ENCODE results near the gene ALG9. TPM values are rescaled to one million over a fixed set of nuclear protein-coding genes. Genes with fewer than 3 reads are reported as not detected.
"Not testable (repeated sequence)": the region's sequence is repeated elsewhere in the genome, so short reads cannot be mapped to it uniquely, and the experiment has no call there.

Gene ALG9
- polyA plus RNA-seq, 3 donors = 42.2 to 50.3 (median 48.3) TPM

DNA sequence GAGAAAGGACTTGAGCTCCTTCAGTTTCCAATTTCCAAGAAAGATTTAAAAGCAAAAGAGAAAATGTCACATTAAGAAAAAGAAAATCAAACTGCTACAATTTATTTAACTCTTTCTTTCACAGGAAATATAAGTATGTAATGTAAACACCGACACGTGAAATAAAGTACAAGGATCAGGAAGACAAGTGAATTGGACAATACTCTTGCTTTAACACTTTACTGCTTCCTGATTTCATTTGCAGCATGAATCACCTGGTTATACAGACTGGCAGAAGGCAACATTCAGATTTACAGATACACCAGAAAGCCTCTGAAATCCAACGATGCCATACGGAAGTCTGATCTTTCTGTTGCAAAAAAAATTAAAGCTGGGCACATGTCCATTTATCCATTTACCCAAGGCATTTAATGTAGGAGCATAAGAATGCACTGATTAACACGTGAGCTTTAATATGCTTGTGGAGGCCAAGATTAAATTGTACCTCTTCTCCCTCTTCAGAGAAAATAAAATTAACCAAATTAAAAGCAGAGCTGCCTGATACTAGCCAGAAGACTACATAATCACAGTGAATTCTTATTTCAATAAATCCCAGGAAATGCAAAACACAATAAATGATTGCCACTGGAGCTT is 89.2 kb downstream of the ALG9 start:
- no peak for DNase-seq (ENCODE audit: extremely low read depth in 1 of 11, low read depth in 9 of 11, low spot score in 4 of 11)

DNA sequence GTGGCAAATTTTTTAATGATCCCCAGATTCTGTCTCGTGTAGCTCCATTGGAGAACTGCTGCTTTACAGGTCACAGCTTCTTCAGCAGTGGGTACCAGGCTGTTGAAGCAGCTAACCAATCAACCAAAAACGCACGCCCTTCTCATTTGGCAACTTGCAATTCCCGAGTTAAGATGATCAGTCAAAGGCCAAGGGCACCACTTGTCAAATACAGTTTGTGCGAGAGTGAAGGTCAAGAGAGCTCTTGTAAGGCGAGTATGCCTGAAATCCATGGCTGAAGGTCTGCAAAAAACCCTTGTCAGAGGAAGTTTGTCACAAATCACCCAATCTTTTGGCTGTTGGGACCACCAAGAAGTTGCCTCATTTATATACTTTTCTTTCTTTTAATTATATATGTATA is 92.3 kb downstream of the ALG9 start:
- no peak for DNase-seq (ENCODE audit: extremely low read depth in 1 of 11, low read depth in 9 of 11, low spot score in 4 of 11)

DNA sequence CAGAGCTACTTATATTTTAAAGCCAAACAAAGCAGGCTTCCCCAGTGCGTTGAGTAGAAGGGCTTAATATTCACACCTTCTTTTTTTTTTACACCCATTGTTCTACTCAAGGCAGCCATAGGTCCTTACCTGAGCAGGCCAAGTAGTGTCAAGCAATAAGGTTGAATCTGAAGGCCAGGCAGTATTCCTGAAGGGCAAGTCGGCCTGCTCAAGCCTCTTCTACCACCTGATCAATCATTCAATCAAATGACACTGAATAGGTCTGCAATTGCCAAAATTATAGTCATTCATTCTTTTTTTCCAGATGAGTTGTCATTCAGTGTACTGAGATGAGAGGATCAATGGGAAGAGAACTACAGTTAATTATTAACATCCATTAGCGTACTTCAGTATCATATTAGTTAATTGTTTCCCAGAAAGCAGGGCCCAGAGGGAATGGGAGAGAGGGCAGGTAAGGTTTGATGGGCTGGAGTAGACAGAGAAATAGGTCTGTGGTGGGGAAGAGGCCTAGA is 93.3 kb downstream of the ALG9 start:
- DNase-seq (ENCODE audit: extremely low read depth in 1 of 11, low read depth in 9 of 11, low spot score in 4 of 11) = no peak

DNA sequence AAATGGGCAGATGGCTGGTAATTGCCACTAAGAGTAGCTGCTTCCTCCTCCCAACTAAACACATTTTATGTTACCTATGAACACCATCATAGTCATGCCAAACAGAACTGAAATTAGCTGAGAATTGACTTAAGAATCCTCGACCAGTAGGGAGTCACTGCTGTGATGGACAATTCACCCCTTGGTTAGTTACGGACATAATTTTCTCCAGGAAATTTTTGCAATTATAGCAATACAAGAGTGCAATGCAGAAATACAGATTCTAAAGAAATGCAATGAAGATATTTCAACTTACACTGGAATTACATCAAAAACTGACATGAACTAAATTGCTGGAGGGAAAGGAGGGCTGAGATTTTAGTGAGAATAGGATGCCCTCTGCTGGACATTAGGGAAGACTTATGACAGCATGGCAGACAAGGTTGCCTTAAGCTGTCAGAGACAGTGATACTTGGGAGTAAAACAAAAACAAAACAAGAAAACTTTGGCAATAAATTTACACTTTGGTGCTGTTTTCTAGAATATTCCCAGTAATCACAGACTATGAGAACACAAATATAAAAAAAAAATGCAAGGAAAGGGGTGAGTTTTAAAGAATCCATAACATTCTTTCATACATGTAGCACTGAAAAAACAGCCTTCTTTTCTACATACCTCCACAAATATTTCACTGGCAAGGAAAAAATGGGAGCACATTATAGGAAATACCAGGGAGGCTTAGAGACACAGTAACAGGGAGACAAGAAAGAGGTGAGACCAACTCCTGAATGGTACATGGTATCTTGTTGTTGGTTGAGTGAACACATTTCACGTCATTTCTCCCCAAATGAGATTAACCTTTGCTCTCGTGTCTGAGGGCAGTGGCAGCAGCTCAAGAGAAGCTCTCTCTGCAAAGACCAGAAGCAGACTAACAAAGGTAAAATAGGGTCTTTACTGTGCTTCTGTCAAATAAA is 94.0 kb downstream of the ALG9 start:
- DNase-seq (ENCODE audit: extremely low read depth in 1 of 11, low read depth in 9 of 11, low spot score in 4 of 11) = peak in 10 of 11 donors; percentile 43 to 71 (median 64)

DNA sequence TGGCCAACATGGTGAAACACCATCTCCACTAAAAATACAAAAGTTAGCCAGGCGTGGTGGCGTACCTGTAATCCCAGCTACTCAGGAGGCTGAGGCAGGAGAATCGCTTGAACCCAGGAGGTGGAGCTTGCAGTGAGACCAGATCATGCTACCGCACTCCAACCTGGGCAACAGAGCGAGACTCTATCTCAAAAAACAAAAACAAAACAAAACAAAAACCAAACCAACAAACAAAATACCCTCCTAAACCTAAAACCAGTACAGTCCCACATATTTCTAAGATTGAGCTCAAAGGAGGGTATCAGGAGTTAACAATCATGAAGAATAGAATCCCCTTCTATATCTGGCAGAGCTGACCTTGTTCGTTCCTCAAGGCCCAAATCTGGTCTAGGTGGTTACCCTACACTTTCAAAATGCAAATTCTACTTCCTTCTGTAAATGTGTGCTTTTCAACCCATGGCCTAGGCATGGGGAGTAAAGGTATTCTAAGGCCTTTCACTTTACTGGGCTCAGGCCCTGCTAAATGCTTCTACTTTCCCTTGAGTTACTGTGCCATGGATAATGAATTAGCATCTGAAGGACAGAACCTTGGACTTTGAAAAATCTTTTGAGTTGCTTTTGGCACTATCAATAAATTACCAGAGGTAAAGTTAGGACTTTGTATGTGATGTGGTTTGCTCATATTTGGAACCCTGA is 94.8 kb downstream of the ALG9 start:
- no peak for DNase-seq (ENCODE audit: extremely low read depth in 1 of 11, low read depth in 9 of 11, low spot score in 4 of 11)

DNA sequence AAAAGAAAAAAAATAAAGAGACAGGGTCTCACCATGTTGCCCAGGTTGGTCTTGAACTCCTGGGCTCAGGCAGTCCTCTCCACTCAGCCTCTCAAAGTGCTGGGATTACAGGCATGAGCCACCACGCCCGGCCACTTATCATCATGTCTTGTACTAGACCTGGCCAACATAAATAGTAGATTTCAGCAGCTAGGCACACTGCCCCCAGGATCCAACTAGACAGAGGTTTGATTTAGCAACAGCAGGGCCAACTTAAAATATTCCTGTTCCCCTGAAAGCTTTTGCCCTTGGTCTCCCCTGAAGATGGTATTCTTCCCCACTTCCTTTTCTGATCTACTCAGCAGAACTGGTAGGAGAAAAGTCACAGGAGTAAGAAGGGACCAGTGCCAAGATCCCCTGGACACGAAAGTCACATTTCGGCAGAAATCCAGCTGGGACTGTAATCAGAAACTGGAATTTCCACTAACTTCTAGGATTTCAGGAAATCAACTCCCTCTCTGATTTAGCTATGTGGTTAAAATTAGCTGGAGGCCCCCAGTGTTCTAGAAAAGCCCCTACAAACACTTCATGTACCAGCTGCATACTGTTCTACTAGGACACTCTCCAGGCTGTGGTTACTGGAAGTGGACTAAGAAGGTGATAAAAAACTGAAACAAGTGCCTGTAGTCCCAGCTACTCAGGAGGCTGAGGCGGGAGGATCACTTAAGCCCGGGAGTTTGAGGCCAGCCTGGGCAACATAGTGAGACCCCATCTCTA is 96.2 kb downstream of the ALG9 start:
- DNase-seq (ENCODE audit: extremely low read depth in 1 of 11, low read depth in 9 of 11, low spot score in 4 of 11) = peak in 5 of 11 donors; percentile 25 to 55 (median 34)

DNA sequence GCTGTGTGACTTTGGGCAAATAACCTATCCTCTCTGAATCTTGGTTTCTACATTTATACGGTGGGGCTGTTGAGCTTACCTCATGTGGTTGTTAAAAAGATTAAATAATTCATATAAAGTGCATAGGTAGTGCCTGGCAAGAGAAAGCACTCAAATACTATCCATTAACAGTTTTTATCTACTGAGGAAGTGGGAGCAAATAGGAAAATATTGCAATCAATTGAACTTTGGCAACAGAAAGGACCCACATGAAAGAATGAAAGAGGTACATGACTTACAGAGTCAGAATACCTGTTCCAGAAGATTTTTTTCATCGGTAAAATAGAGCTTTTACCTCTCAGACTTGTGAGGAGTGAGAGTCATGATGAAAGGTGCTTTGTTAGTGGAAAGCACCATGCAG is 98.8 kb downstream of the ALG9 start:
- DNase-seq (ENCODE audit: extremely low read depth in 1 of 11, low read depth in 9 of 11, low spot score in 4 of 11) = no peak

DNA sequence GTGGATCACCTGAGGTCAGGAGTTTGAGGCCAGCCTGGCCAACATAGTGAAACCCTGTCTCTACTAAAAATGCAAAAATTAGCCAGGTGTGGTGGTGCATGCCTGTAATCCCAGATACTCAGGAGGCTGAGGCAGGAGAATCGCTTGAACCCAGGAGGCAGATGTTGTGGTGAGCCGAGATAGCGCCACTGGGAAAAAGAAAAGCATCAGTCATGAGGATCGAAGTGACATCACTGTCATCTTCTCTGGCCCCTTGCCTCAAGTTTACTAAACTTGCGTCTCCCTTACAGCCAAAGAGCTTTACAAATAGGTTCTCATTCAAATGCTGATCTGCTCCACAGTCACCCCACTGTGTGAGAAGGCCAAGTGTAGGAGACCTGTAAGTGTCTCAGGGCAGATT is 100.2 kb downstream of the ALG9 start:
- DNase-seq (ENCODE audit: extremely low read depth in 1 of 11, low read depth in 9 of 11, low spot score in 4 of 11) = not testable (repeated sequence)

DNA sequence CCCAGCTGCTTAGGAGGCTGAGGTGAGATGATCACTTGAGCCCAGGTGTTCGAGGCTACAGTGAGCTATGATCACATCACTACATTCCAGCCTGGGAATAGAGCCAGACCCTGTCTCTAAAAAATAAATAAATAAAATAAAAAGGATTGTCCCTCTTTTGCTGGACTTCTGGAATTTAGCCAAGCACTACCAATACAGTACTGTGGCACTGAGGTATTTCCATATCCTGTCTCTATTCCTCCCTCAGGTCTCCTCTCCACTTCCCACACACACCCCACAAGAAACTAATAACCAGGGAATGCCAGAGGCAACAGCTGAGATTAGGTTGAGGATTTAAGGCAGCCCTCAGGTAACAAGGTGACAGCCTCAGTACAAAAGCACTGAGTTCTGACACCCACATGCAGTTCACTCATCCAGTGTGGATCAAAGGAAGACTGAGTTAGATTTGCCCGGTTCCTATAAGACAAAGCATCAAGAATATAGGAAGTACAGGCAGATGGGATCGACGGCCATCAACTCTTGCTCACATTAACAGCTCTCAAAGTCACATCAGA is 100.7 kb downstream of the ALG9 start:
- DNase-seq (ENCODE audit: extremely low read depth in 1 of 11, low read depth in 9 of 11, low spot score in 4 of 11) = no peak

DNA sequence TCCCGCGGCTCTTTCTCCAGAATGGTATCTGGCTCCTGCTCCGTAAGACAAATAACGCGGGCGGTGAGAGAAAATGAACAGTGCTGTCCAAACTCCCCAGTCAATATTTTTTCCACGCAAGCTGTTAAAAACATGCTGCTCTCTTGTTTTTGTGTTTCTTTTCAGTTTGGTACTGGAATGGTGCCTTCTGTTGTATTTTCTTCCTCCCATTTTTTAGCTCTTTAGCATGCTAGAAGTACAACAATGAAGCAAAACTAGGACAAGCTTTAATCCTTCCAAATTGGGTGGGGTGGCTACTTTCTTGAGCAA is 104.6 kb downstream of the ALG9 start:
- DNase-seq (ENCODE audit: extremely low read depth in 1 of 11, low read depth in 9 of 11, low spot score in 4 of 11) = peak in 3 of 11 donors; percentile 15 to 42 (median 20)

DNA sequence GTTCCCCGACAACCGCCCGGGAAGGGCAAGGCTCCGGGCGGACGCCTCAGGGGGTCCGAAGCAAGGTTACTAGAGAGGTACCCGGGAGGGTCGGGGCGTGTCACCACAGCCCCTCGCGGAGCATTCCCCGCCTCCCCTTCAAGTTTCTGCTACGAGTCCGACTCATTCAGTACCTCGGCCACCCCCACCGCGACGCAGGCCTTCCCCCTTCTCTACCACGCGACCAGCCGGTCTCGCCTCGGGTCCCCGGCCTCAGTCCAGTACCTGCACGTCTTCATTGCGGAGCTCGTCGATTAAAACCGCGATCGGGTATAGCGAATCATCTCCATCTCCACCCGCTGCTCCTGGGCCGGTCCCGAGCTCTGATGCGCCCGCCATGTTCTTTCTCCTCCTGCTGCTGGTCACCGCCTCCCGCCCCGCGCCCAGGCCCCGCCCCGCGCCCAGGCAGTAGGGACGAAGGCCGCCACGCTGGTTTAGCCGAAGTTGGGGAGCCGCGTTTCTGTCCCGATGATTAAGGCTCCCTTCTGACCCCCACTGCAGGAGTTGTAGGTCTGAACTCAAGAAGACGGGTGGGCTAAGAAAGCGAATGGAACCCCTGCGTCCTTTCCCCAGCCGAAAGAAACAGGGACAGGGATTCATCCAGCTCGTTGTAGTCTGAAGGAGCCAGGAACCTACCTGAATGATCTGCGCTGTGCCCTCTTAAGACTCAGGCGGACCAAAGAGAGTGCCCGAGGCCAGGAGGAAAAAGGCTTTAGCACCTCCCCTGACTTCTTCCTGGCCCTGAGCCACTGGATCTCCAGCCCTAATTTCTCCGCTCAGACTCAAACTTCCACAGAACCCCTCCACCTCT is 105.2 kb downstream of the ALG9 start, which contains the start of gene PPP2R1B:
TSS of gene PPP2R1B (minus strand) at position 406 of the 850 bp plus-strand sequence. CDS start at position 378, 28 bp downstream.
- DNase-seq (ENCODE audit: extremely low read depth in 1 of 11, low read depth in 9 of 11, low spot score in 4 of 11) = peak in 10 of 11 donors; percentile 31 to 86 (median 67)

DNA sequence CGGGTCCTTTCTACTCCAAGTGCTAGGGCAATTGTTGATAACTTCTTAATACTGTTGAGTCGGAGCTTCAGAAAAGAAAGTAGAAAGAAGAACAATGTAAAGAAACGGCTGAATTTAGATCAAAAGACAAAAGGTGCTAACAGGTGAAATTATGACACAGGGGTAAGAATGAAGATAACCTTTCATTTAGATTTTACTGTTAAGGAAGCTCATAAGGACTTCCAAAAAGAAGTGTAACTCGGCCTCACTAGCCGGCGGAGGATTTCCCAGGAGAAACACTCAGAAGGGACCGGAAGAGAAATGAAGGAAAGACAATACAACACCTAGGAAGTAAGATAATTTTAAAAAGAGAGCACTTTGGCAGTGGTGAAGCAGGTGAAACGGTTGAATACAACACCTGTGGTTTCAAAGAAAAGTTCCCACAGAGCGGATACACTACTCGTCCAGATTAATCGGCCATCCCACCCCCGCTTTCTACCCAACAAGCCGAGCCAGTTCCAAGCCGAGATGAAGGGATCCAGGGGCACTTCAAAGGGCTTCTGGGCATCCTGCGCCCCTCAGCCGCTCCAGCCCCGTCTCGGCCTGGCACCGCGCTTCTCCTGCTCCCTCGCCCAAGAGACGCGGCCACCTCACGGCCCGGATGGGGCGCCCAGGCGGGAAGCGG is 105.9 kb downstream of the ALG9 start:
- DNase-seq (ENCODE audit: extremely low read depth in 1 of 11, low read depth in 9 of 11, low spot score in 4 of 11) = peak in 1 of 11 donors; percentile 13

DNA sequence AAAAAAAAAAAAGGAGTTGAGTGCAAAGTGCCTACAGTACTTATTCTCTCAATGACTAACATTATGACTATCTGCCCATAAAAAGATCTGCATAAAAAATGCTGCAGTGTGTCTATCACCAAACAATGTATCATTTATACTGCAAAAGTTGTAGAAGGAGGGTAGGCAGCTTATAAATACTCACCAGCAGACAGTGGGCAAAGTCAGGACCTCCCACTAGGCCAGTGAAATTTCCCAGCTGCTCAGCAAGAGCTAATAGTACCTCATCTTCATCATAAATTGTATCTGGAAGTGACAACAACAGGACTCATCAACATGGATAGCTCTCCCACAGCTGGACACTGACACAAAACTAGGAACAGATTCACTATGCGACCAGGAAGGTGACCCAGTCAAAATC is 106.8 kb downstream of the ALG9 start:
- no peak for DNase-seq (ENCODE audit: extremely low read depth in 1 of 11, low read depth in 9 of 11, low spot score in 4 of 11)

DNA sequence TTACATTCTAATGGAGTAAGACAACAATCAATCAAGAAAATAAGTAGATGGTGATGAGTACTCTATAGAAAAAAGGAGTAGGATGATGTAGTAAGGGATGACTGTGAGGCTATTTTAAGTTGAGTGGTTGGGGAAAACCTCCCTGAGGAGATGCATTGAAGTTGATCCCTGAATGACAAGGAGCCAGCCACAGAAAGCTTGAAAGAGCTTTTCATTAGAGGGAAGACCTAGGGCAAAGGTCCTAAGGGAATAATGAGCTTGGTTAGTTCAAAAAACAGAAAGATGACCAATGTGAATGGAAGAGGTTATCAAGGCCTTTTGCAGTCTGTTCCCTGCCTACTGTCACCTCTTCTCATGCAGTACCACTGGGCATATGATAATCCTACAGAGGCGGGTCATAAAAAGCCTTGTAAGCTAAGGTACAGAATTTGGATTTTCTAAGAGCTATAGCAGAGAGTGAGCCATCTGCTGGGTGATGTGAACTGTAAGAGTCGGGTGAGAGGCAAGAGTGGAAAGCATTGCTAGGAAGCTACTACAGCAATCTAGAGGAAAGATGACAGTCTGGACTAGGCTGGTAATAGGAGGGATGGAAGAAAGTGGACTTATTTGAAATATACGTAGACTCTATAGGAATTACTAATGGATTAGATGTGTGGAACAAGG is 108.3 kb downstream of the ALG9 start:
- no peak for DNase-seq (ENCODE audit: extremely low read depth in 1 of 11, low read depth in 9 of 11, low spot score in 4 of 11)

DNA sequence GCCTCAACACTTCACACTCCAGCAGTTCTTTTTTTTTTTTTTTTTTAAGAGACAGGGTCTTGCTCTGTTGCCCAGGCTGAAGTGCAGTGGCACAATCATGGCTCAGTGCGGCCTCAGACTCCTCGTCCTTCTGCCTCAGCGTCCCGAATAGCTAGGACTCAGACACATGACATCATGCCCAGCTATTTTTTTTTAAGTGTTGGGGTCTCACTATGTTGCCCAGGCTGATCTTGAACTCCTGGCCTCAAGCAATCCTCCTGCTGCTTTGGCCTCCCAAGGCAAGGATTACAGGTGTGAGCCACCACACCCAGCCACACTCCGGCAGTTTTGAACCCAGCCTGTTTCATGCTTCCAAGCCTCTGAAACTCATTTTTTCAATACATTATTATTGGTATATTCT is 108.9 kb downstream of the ALG9 start:
- DNase-seq (ENCODE audit: extremely low read depth in 1 of 11, low read depth in 9 of 11, low spot score in 4 of 11) = no peak

DNA sequence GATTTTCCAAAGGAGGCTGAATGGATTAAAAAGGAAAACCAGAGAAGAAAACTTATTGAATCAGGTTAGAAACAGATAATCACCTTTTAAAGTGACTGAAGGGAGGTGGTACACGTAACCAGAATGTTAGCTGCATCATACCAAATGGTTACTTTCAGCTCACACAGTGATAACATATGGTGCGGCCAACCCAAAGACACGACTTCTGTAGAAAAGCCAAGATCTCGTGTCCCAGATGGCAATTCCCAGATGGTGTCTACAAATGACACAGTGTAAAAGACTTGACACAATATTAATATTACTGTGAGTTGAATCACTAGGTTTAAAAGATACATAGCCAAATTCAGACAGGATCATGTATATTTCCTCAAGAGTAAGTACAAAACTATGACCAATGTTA is 110.3 kb downstream of the ALG9 start:
- DNase-seq (ENCODE audit: extremely low read depth in 1 of 11, low read depth in 9 of 11, low spot score in 4 of 11) = no peak
